WTC11 (cell line): ENCODE data around the gene FAM13C. TPM values are rescaled to one million over a fixed set of nuclear protein-coding genes. Genes with fewer than 3 reads are reported as not detected.

Experiments used
- ATAC-seq: fragments of 200-7000 bp; cut with Tn5 transposase; 2 replicates; pipeline ENCODE4 v1.10.0; 2021; ENCODE audit warnings: mild to moderate bottlenecking, moderate library complexity
- CTCF ChIA-PET: fragments of 300-600 bp; sonication (Branson Sonifier 250); formaldehyde crosslinking; loops from one replicate; lab custom pipeline; 2021; ENCODE audit warnings: antibody characterized with exemption; lab: Charles Lee
- POLR2A ChIA-PET: fragments of 350-600 bp; sonication (Branson Sonifier 250); formaldehyde crosslinking; loops from one replicate; lab custom pipeline; 2021; ENCODE audit warnings: antibody characterized with exemption; lab: Charles Lee
- DNase-seq: peaks from one replicate; pipeline ENCODE4 v3.0.0; 2021; ENCODE audit warnings: low spot score
- H3K27ac Mint-ChIP-seq: 2 replicates; pipeline ENCODE4 v1.8.0; 2021; ENCODE audit warnings: mixed read lengths
- H3K27me3 Mint-ChIP-seq: 2 replicates; pipeline ENCODE4 v1.8.0; 2021; ENCODE audit warnings: low read depth, mild to moderate bottlenecking, moderate library complexity, mixed read lengths
- H3K36me3 Mint-ChIP-seq: 2 replicates; pipeline ENCODE4 v1.8.0; 2021; ENCODE audit warnings: mixed read lengths
- H3K4me1 Mint-ChIP-seq: 2 replicates; pipeline ENCODE4 v1.8.0; 2022; ENCODE audit warnings: mixed read lengths
- H3K4me3 Mint-ChIP-seq: 2 replicates; pipeline ENCODE4 v1.8.0; 2021; ENCODE audit warnings: mild to moderate bottlenecking, moderate library complexity, mixed read lengths
- H3K9me3 Mint-ChIP-seq: 2 replicates; pipeline ENCODE4 v1.8.0; 2021; ENCODE audit warnings: mixed read lengths
- AFF4 ChIP-seq: sonication (generic); formaldehyde crosslinking; IDR thresholded peaks from 2 replicates; pipeline ENCODE4 v1.8.1; 2023; ENCODE audit warnings: mild to moderate bottlenecking, missing genetic modification reagents, borderline replicate concordance
- CREB1 ChIP-seq: sonication (generic); formaldehyde crosslinking; IDR thresholded peaks from 2 replicates; pipeline ENCODE4 v1.8.0; 2023; ENCODE audit warnings: mild to moderate bottlenecking, missing genetic modification reagents
- E2F5 ChIP-seq: sonication (generic); formaldehyde crosslinking; IDR thresholded peaks from 2 replicates; pipeline ENCODE4 v1.8.1; 2022; ENCODE audit warnings: mild to moderate bottlenecking, moderate library complexity, missing genetic modification reagents
- EMX1 ChIP-seq: fragments of 250-450 bp; sonication (Bioruptor Pico); IDR thresholded peaks from 2 replicates; pipeline ENCODE4 v1.8.0; 2021; ENCODE audit warnings: mild to moderate bottlenecking
- FOXK1 ChIP-seq: sonication (generic); formaldehyde crosslinking; IDR thresholded peaks from 2 replicates; pipeline ENCODE4 v1.8.0; 2022; ENCODE audit warnings: mild to moderate bottlenecking, moderate library complexity, missing genetic modification reagents
- HMGXB4 ChIP-seq: sonication (generic); formaldehyde crosslinking; IDR thresholded peaks from 2 replicates; pipeline ENCODE4 v1.8.1; 2023; ENCODE audit warnings: mild to moderate bottlenecking, moderate library complexity, missing genetic modification reagents
- KAT7 ChIP-seq: sonication (generic); formaldehyde crosslinking; IDR thresholded peaks from 2 replicates; pipeline ENCODE4 v1.8.1; 2023; ENCODE audit warnings: missing genetic modification reagents, mild to moderate bottlenecking, borderline replicate concordance
- NFYB ChIP-seq: sonication (generic); formaldehyde crosslinking; conservative IDR thresholded peaks from 2 replicates; pipeline ENCODE4 v1.8.0; 2022; ENCODE audit warnings: low read depth, missing genetic modification reagents
- PRRX2 ChIP-seq: fragments of 250-450 bp; sonication (Bioruptor Pico); IDR thresholded peaks from 2 replicates; pipeline ENCODE4 v1.8.0; 2021; ENCODE audit warnings: mild to moderate bottlenecking
- RELA ChIP-seq: sonication (generic); formaldehyde crosslinking; IDR thresholded peaks from 2 replicates; pipeline ENCODE4 v1.8.1; 2022; ENCODE audit warnings: missing genetic modification reagents, mild to moderate bottlenecking, borderline replicate concordance
- SP1 ChIP-seq: sonication (generic); formaldehyde crosslinking; conservative IDR thresholded peaks from 2 replicates; pipeline ENCODE4 v1.8.1; 2022; ENCODE audit warnings: missing genetic modification reagents
- TCF7 ChIP-seq: sonication (generic); formaldehyde crosslinking; IDR thresholded peaks from 2 replicates; pipeline ENCODE4 v1.8.0; 2022; ENCODE audit warnings: mild to moderate bottlenecking, low read depth, missing genetic modification reagents, moderate library complexity
- TEAD4 ChIP-seq: sonication (generic); formaldehyde crosslinking; IDR thresholded peaks from 2 replicates; pipeline ENCODE4 v1.8.0; 2022; ENCODE audit warnings: mild to moderate bottlenecking, missing genetic modification reagents
- ZBTB43 ChIP-seq: sonication (generic); formaldehyde crosslinking; IDR thresholded peaks from 2 replicates; pipeline ENCODE4 v1.8.1; 2023; ENCODE audit warnings: mild to moderate bottlenecking, missing genetic modification reagents
- ZNF138 ChIP-seq: sonication (generic); formaldehyde crosslinking; conservative IDR thresholded peaks from 2 replicates; pipeline ENCODE4 v1.8.1; 2022; ENCODE audit warnings: mild to moderate bottlenecking, moderate library complexity, missing genetic modification reagents
- ZNF416 ChIP-seq: fragments of 250-450 bp; sonication (Bioruptor Pico); IDR thresholded peaks from 2 replicates; pipeline ENCODE4 v1.9.0; 2021; ENCODE audit warnings: mild to moderate bottlenecking, inconsistent platforms
- ZNF423 ChIP-seq: fragments of 250-450 bp; sonication (Bioruptor Pico); IDR thresholded peaks from 2 replicates; pipeline ENCODE4 v2.1.2; 2022; ENCODE audit warnings: mild to moderate bottlenecking, moderate library complexity
- total RNA-seq: library from RNA; stranded (reverse); gene quantifications from 3 replicates; pipeline ENCODE4 v1.2.3, GENCODE V29; 2021
- TF ChIP-seq, protein P1 (sequence below): fragments of 250-450 bp; sonication (Bioruptor Pico); IDR thresholded peaks from 2 replicates; pipeline ENCODE4 v2.1.2; 2022; ENCODE audit warnings: mild to moderate bottlenecking, moderate library complexity
- TF ChIP-seq, protein P2 (sequence below): fragments of 250-450 bp; sonication (Bioruptor Pico); IDR thresholded peaks from 2 replicates; pipeline ENCODE4 v1.9.0; 2021; ENCODE audit warnings: moderate library complexity, mild to moderate bottlenecking, inconsistent platforms, borderline replicate concordance

Gene FAM13C
- total RNA-seq, 1 experiment from 2014 or later, result 1.5 TPM

DNA sequence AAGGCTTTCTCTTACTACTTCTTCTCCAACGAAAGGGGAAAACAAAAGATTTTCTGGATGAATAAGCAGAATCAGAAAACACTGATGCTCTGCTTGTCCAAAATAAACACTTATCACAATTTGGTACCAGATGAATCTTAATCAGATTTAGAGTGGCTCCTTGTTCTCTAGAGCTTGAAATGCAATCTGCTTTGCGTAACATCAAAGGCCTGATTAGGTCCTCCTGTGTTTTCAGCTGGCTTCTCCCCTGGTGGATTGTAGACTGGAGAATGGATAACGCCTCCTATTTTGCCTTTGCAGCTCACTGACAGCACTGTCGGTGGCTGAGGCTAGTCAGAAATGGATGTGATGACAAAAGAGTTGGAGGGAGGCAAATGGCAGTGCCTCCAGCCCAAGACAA lies 91.2 kb downstream of the FAM13C start:
- H3K4me3 Mint-ChIP-seq, result no peak overlapping the region
- TF ChIP-seq PRRX2 (no peak), NFYB (CRISPR knock-in tag) (no peak), ZNF423 (CRISPR knock-in tag) (no peak), ZNF416 (CRISPR knock-in tag) (no peak)
- no peaks in the 10 kb centered on the region for H3K27me3 Mint-ChIP-seq
- H3K9me3 Mint-ChIP-seq, result no peaks in the 10 kb centered on the region
- H3K36me3 Mint-ChIP-seq, result no peaks in the 10 kb centered on the region
- DNase-seq (no peak), ATAC-seq (no peak)
- ChIA-PET POLR2A (no interaction called here), CTCF (no interaction called here)
- H3K4me1 Mint-ChIP-seq, result no peaks in the 10 kb centered on the region
- H3K27ac Mint-ChIP-seq, result no peak overlapping the region

DNA sequence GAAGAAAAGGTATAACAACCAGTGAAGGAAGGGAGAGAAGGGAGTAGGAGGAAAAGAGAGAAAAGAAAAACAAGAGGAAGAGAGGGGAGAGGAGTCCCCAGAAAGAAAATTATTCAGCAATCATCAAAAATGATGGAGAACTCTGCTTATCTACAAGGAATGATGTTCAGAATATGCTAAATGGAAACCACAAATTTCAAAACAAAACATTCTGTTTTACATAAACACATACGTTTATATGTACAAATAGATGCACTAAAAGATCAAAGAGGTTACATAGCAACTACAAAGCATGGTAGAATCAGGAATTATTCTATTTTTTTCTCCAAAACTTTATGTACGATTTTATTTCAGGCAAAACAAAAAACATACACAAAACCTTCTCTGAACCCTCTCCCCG lies 91.9 kb downstream of the FAM13C start:
- no peak for ATAC-seq
- Mint-ChIP-seq H3K4me3 (no peak overlapping the region), H3K9me3 (no peaks in the 10 kb centered on the region), H3K4me1 (no peaks in the 10 kb centered on the region), H3K27me3 (no peaks in the 10 kb centered on the region), H3K27ac (no peak overlapping the region), H3K36me3 (no peaks in the 10 kb centered on the region)
- CTCF ChIA-PET, result no interaction called here
- TF ChIP-seq ZNF138 (CRISPR knock-in tag) (no peak), KAT7 (CRISPR knock-in tag) (no peak), ZBTB43 (CRISPR knock-in tag) (no peak), CREB1 (CRISPR knock-in tag) (no peak), TCF7 (no peak), HMGXB4 (CRISPR knock-in tag) (no peak), TEAD4 (CRISPR knock-in tag) (no peak), E2F5 (no peak)
- TF ChIP-seq, protein P1, sequence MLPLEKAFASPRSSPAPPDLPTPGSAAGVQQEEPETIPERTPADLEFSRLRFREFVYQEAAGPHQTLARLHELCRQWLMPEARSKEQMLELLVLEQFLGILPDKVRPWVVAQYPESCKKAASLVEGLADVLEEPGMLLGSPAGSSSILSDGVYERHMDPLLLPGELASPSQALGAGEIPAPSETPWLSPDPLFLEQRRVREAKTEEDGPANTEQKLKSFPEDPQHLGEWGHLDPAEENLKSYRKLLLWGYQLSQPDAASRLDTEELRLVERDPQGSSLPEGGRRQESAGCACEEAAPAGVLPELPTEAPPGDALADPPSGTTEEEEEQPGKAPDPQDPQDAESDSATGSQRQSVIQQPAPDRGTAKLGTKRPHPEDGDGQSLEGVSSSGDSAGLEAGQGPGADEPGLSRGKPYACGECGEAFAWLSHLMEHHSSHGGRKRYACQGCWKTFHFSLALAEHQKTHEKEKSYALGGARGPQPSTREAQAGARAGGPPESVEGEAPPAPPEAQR (CRISPR knock-in tag), result no peak
- TF ChIP-seq, all 79 proteins: peak for 0
- DNase-seq, result no peak
- POLR2A ChIA-PET, result interaction anchor here (0.6 kb wide), 1 partner anchor 74 kb away, joined by 4 read pairs; no protein-coding TSS in a partner anchor

DNA sequence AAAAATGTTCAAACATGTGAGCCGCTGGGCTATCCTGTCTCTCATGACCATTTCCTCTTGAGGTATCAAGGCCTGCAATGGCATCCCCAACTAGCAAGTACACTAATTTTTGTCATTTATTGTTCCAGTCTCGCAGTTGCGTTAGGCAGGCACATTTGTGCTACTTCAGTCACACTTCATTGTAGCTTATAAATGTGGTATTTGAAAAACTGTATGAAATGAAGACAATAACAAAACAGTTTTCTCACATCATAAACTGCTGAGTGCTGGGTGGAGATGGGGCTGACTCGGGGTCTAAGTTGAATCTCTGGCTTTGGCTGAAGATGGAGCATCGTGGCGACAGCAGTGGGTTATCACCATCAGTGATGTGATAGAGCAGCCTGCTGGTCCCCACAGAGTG lies 92.7 kb downstream of the FAM13C start:
- no peak overlapping the region for H3K27ac Mint-ChIP-seq
- H3K9me3 Mint-ChIP-seq, result no peaks in the 10 kb centered on the region
- no peak for ATAC-seq
- no peaks in the 10 kb centered on the region for H3K4me1 Mint-ChIP-seq
- no peaks in the 10 kb centered on the region for H3K27me3 Mint-ChIP-seq
- POLR2A ChIA-PET, result no interaction called here
- DNase-seq, result no peak
- CTCF ChIA-PET, result no interaction called here
- H3K4me3 Mint-ChIP-seq, result no peak overlapping the region
- no peaks in the 10 kb centered on the region for H3K36me3 Mint-ChIP-seq
- TF ChIP-seq EMX1 (no peak), AFF4 (no peak), RELA (no peak), SP1 (CRISPR knock-in tag) (no peak), FOXK1 (no peak)
- TF ChIP-seq, protein P2, sequence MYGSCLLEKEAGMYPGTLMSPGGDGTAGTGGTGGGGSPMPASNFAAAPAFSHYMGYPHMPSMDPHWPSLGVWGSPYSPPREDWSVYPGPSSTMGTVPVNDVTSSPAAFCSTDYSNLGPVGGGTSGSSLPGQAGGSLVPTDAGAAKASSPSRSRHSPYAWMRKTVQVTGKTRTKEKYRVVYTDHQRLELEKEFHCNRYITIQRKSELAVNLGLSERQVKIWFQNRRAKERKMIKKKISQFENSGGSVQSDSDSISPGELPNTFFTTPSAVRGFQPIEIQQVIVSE (CRISPR knock-in tag), result no peak
- TF ChIP-seq, protein P1 (CRISPR knock-in tag), result no peak
